8988T (cell line): Measurements from ENCODE around the gene TBC1D16.
"Not testable (repeated sequence)": the region's sequence is repeated elsewhere in the genome, so short reads cannot be mapped to it uniquely, and the experiment has no call there.

Experiments used
- DNase-seq: peaks from one replicate; pipeline ENCODE4 v3.0.0; 2011

TBC1D16 gene

DNA sequence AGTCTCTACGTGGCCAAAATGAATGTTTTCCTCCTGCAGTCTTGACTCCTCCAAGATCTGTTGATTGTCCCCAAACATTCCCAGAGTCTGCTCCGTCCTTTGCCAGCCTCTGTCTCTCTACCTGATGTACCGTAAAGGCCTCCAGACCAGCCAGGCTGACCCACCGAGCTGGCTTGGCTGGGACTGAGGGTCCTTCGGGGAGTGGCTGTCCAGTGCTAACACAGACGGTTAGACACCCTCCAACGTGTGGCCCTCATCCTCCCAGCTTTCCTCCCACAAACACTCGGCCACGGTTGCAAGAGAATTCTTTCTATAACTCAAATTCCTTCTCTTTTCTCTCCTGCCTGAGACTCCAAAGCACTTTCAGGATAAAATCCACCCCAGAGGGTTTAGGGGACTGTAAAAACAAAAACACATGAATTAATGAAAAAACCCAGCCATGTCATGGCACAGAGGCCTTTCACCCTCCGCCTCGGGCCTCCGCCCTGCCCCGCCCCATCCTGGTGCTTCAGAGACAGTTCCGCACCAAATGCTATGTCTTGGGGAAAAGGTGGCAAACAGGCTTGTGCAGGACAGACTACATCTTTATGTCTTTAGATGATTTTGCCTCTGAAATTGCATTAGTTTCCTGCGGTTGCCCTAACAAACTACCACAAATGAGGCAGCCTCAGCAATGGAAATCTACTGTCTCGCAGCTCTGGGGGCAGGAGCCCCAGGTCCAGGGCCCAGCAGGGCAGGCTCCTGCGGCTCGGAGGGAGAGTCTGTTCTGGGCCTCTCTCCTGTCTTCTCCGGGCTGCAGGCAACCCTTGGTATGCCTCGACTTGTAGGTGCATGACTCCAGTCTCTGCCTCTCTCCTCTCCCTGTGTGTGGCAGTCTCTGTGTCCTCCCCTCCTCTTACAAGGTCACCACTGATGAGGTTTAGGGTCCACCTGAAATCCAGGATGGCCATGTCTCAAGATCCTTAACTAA is 124.0 kb downstream of the TBC1D16 start:
- DNase-seq = peak; percentile 2

DNA sequence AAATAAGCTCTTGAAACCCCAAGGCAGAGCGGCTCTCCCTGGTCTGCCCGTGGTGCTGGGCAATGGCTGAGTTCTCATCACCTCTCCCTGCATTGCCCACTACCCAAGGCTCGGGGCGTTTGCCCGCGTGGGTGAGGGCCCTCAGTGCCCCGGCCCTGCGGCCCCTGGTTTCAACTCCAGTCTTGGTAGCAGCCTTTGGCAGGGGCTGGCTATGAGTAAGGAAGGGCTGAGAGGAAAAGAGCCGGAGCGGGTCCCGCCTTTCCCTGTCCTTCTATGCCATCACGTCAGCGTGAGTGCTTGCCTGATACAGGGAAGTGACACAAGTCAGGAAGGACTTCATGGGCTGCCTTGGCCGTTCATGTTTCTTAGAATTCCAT is 124.7 kb downstream of the TBC1D16 start:
- DNase-seq = no peak

DNA sequence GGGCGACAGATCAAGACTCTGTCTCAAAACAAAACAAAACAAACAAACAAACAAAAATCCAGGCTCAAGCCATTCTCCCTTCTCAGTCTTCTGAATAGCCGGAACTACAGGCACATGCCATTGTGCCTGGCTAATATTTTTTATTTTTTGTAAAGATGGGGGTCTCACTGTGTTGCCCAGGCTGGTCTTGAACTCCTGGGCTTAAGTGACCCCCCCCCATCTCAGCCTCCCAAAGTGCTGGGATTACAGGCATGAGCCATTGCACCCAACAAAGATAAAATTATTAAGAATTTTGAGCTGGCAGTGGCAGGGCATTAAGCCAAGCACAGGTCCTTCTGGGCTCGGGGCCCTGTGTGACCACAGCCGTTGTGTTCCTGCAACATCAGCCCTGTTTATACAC is 126.6 kb downstream of the TBC1D16 start:
- no peak for DNase-seq

DNA sequence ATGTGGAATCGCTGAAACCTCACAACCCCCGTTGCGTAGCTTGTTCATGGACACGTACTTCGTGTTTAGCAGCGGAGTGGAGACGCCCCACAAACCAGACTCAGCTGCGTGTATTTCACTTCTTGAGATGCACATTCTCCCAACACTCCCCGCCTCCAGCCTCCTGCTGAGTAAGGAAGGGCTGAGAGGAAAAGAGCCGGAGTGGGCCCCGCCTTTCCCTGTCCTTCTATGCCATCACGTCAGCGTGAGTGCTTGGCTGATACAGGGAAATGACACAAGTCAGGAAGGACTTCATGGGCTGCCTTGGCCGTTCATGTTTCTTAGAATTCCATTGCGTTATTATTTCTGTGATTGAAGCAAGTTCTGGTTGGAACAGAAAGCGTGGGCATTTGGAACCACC is 127.8 kb downstream of the TBC1D16 start:
- no peak for DNase-seq

DNA sequence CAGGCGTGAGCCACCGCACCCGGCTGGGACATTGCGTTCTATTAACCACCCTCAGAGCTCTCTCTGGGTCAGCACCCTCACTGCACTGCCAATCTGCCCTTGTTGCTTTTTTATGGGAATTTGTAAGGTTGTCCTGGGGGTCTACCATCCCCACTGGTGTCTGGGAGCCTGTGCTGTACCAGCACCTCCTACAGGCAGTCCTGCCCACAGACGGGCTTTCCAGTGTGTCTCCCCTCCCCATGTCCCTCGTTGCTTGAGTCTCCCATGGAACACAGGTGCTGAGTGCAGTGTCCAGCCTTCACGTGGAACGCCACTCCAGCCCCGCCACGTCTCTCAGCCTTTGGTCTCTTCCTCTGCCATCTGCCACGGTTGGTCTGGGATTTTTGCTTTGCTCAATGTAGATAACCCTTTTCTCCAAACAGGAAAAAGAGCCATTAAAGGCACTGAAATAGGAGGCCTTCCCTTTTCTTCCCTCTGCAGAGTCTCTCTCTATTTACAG is 128.4 kb downstream of the TBC1D16 start:
- DNase-seq = no peak

DNA sequence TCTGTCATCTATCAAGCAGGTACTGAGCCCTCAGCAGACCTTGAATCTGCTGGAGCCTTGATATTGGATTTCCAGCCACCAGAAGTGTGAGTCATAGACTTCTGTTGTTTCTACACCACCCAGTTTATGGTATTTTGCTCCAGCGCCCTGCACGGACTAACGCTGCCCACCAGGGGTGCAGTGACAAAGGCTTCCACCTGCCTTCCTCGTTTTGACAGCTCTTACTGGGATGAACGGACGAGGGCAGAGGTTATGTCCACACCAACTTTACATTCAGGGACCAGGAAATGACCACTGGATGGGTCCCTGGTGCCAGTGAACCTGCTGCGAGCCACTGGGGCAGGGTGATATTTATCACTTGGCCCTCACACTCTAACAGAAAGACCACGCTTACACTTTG is 129.8 kb downstream of the TBC1D16 start:
- DNase-seq = no peak

DNA sequence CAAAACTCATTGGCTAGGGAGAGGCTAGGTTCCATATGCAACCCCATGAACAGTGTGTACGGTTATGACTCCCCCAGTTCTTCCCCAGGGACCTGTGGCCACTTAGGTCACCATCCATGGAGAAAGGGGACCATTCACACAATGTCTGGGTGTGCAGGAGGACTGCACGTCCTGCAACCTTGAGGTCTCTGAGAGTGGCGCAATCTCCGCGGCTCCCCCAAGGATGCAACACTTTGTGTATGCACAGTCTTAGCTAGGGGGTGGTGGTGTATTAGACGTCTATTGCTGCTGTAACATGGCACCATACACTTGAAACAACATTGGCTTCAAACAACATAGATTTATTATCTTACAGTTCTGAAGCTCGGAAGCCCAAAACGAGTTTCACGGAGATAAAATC is 130.8 kb downstream of the TBC1D16 start:
- DNase-seq = no peak

DNA sequence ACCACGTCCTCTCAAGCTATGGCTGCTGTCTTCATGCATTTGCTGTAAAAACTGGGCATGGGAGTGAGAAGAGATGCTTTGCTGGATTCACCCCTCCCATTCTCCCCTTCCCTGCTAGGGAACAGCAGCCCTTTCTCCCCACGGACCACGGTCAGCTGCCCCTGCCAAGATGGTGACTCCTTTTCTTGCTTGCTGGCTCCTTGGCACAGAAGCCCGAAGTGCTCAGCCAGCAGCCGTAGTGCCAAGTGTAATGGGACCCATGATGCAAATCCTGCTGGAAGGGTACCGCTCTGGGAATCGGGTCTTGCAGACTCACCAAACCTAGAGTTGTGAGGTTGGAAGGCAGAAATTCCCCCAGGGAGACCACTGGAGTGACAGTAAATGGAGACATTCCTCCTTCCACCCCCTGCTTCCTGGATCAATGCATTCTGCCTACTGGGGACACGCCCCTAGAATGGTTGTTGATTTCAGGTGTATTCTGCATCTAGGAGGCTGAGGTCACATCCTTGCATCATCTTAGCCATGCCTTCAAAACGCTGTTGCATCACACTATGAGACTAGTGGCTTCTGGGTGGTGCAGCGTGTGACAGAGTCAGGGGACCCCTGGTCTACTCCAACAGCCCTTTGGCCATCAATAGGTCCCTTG is 133.4 kb downstream of the TBC1D16 start:
- no peak for DNase-seq

DNA sequence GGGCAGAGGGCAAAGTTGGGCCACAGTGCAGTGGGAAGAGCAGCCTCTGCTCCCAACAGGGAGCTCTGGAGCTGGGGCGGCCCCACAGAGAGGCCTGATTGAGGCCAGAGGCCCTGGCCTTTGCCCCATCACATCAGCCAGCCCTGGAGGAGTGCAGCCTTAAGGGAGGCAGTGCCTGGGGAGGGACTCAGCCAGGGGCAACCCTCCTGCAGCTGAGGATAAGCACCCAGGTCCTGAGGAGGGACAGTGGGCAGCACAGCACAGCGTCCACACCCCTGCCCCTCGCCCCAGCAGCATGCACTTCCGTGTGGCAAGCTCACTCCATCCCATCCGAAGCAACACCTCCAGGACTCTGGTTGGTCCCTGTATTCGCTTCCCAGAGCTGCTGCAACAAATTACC is 134.5 kb downstream of the TBC1D16 start:
- no peak for DNase-seq

DNA sequence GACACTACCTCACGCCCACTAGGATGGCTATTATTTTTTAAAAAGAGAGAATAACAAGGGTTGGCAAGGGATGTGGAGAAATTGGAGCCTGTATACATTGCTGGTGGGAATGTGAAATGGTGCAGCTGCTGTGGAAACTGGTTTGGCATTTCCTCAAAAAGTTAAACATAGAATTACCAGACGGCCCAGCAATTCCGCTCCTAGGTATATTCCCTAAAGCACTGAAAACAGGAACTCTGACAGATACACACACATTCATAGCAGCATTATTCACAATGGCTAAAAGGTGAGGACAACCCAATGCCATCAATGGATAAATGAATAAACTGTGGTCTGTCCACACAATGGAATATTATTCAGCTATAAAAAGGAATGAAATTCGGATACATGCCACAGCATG is 136.1 kb downstream of the TBC1D16 start:
- DNase-seq = no peak

DNA sequence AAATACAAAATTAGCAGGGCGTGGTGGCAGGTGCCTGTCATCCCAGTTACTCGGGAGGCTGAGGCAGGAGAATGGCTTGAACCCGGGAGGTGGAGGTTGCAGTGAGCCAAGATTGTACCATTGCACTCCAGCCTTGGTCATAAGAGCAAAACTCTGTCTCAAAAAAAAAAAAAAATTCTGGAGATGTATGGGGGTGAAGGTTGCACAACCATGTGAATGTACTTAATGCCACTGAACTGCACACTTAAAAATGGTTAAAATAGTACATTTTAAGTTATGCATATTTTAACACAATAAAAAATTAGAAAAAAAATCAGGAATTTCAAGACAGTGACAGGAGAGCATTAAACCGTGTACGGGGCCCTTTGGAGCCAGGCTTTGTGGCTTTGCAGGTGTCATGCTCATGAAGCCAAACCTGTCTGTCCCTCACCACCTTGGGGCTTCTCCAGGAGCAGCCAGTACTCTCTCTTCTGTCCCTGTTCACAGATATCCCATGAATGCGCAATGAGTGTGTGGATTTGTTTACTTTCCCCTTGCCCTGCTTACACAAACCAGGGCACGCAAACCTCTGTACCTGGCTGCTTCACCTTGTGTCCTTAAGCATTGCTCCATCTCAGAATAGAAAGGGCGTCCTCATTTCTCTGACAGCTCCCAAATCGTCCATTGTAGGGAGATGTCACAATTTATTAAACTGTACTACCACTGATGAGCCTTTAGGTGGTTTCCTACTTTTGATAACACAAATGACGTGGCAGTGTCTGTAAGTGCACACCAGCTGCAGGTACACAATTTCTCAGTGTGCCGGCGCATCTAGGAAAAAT is 138.2 kb downstream of the TBC1D16 start:
- DNase-seq = no peak

DNA sequence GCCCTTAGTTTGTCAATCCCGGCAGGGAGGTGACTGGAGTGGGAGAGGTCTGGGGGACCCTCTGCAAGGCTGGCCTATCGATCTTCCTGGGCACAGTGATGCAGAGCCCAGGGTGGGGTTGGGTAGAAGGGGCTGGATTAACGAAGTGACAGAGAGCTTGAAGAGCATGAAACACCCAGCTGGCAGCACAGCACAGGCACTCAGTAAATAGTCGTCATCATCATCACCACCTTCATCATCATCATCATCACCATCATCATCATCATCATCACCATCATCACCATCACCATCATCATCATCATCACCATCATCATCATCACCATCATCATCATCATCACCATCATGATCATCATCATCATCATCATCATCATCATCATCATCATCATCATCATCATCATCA is 142.2 kb downstream of the TBC1D16 start:
- DNase-seq = not testable (repeated sequence)

DNA sequence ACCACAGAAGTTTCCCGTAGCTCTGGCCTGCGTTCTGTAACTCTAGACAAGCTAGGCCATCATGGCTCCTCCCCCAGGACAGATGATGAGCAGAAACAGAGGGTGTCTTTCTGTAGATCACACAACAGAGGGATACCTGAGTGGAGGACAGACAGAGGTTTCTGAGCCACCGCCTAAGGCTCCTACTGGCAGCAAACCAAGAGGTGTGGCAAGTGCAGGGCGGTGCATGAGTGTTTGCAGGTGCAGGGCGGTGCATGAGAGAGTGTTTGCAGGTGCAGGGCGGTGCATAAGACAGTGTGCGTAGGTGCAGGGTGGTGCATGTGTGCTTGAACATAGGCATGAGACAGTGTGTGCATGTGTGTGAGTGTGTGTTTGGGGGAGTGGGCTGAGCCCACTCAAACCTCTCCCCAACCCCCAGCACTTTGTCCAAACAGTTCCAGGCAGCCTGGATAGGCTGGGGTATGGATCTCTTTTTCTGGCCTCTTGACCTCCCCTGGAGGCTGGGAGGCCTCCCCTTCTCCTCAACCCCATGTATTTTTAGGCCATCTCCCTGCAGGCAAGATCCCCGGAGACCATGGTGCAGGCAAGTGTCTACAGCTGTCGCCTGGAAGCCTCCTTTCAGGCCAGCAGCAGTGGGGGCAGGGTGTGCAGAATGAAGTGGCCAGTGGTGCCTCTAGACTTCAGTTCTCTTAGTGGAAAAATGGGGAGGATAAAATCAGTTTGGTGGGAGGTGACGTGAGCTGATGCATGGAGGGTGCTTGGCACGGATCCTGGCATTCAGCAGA is 143.0 kb downstream of the TBC1D16 start:
- no peak for DNase-seq

DNA sequence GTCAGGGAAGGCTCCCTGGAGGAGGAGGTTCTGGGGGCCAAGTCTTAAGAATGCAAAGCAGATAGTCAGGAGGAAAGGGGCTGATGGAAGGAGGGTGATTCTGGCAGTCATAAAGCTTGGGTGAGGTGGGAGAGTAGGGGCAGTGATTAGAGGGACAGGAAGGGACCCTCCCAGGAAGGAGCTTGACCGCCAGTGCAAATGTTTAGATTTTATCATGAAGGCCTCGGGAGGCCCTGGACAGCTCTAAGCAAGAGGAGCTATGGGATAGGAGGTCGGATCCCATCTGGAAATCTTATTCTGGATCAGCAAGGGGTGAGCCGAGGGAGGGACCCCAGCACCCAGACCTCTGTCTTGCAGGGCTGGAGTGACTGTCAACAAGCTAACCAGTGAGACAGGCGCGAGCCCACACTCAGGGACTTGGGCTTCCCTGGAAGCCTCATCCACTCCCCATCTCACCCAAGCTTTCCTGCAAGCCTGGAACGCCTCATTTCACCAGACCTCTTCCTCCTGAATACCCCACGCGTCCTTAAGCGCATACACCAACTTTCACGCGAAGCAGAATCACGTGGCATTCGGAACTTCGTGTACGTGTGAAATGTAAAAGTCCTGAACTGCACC is 144.4 kb downstream of the TBC1D16 start:
- no peak for DNase-seq

DNA sequence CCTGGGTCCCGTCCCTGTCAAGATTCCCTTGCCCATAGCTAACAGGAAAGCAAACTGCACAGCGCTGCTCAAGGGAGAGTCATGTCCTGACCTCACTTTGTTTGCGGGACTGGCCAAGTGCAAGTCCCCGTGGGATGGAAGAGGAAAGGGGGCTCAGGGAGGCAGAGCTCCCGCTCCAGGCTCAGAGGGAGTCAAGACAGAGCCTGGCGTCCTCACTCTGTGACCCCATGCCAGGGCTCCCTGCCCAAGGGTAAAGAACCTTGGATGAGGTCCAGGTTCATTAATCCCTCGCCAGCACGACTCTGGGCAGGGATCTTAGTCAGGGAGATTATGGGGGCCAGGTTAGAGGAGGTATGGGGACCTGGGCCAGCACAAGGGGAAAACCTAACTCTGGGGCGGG is 145.0 kb downstream of the TBC1D16 start:
- no peak for DNase-seq

DNA sequence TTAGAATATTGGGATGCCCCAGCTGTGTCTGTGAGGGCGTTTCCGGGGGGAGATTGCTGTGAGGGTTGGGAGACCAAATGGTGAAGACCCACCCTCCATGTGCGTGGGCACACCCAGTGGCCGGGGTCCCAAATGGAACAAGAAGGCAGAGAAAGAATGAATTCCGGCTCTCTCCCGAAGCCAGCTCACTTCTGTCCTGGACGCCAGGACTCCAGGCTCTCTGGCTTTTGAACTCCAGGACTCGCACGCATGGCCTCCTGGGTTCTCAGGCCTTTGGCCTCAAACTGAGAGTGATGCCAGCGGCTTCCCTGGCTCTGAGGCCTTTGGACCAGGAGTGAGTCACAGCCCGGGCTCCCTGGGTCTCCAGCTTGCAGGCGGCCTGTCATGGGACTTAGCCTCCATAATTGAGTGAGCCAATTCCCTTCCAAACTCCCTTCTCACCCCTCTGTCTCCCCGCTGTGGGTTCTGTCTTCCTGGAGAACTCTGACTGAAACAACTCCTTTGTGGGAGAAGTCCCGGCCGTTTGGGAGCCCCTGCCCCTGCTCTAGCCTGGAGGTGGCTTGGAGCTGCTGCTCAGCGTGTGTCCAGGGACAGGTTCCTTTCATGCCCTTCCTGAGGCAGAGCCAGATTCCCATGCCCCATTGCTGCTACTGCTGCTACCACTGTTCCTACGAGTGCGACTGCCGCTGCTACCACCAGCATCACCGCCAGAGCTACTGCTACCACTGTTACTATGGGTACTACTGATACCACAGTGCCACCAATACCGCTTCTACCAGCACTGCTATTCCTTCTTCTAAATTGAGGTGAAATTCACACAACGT is 146.6 kb downstream of the TBC1D16 start:
- no peak for DNase-seq

DNA sequence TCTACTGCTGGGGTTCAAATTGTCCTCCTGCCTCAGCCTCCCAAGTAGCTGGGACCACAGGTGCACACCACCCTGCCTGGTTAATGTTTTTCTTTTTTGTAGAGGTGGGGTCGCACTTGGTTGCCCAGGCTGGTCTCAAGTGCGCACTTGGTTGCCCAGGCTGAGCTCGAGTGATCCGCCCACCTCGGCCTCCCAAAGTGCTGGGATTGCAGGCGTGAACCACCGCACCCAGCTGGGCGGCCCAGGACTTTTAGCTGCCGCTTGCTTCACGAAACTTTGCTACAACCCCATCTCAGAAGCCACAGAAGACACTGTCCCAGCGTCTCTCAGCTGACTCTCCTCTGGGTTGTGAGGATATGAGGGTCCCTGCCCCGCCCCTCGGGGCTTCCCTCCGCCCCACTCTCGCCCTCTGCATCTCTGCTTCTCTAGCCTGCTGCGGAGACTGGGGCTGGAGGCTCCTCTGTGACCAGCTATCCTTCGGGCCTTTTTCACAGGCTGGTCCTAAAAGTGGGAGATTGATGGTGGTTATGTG is 147.6 kb downstream of the TBC1D16 start:
- no peak for DNase-seq

DNA sequence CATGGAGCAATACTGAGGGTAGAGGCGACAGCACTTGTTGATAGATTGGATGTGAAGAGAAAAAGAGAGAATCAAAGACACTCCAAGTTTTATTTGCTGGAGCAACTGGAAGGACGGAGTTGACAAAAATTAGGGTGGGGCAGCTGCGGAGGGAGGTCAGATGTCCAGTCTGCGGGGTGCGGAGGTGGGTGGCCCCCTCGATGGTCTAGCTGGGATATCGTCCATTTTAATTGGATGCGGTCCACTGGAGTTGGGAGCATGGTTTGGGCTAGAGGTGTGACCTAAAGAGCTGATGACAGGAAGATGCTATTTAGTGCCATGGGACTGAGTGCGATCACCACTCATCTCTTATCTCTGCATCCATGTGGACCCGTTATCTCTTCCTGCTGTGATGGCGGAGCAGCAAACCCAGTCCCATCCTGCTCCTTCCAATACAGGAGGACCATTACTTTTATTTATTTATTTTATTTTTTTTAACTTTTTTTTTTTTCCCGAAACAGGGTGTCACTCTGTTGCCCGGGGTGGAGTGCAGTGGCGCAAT is 148.2 kb downstream of the TBC1D16 start:
- no peak for DNase-seq

DNA sequence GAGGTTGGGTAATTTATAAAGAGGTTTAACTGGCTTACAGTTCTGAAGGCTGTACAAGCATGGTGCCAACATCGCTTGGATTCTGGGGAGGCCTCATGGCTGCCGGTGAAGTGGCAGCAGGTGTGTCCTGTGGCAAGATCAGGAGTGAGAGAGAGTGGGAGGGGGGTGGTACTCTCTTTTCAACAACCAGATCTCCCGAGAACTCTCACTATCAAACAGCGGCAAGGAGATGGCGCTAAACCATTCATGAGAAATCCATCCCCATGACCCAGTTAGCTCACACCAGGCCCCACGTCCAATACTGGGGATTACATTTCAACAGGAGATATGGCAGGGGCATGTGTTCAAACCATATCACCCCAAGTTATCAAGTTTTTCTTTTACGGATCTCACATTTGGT is 152.5 kb downstream of the TBC1D16 start:
- no peak for DNase-seq
